Peyer's patch (tissue), 4 donors: ENCODE results near the gene OR56B4. TPM values are rescaled to one million over a fixed set of nuclear protein-coding genes. Genes with fewer than 3 reads are reported as not detected.
"Not testable (repeated sequence)": the region's sequence is repeated elsewhere in the genome, so short reads cannot be mapped to it uniquely, and the experiment has no call there.

Experiments
- DNase-seq, 3 donors: peaks; one replicate each; pipeline ENCODE4 v3.0.0-alpha.2; 2017 to 2019
- H3K27ac ChIP-seq, 4 donors: fragments of 200-600 bp; sonication (generic); one replicate each; pipeline ENCODE4 v1.5.1; 2016 to 2019
- H3K27me3 ChIP-seq, 2 donors: fragments of 200-600 bp; sonication (generic); one replicate each; pipeline ENCODE4 v1.5.1; 2019
- H3K36me3 ChIP-seq, 3 donors: fragments of 200-600 bp; sonication (generic); one replicate each; pipeline ENCODE4 v1.5.1; 2016 to 2019
- H3K4me1 ChIP-seq, 4 donors: fragments of 200-600 bp; sonication (generic); one replicate each; pipeline ENCODE4 v1.5.1; 2016 to 2019
- H3K4me3 ChIP-seq, 4 donors: fragments of 200-600 bp; sonication (generic); 1 replicate in 3 of 4; 2 replicates in 1 of 4; pipeline ENCODE4 v1.5.1; 2016 to 2019; ENCODE audit warnings: mild to moderate bottlenecking in 1 of 4
- H3K9me3 ChIP-seq, 4 donors: fragments of 200-600 bp; sonication (generic); one replicate each; pipeline ENCODE4 v1.5.1; 2016 to 2019; ENCODE audit warnings: mild to moderate bottlenecking in 1 of 4
- POLR2A ChIP-seq, 2 donors: fragments of 450-650 bp; IDR thresholded peaks; one replicate each; pipeline ENCODE4 v1.5.1; 2017; ENCODE audit warnings: antibody characterized with exemption in 2 of 2, mild to moderate bottlenecking in 2 of 2, moderate library complexity in 2 of 2
- total RNA-seq, 4 donors: library from RNA; depleted of rRNA; stranded (reverse); fragments of >200 nt; gene quantifications; one replicate each; pipeline ENCODE4 v1.1.0, GENCODE V29; 2016
- TF ChIP-seq, protein P1 (sequence below), 6 experiments: fragments of 450-650 bp in 4 of 6; fragments of 200-600 bp in 2 of 6; sonication (generic) in 1 of 6; IDR thresholded peaks; one replicate each; pipeline ENCODE4 v1.5.1; 2017 to 2019; ENCODE audit warnings: antibody characterized with exemption in 6 of 6, mild to moderate bottlenecking in 3 of 6, moderate library complexity in 1 of 6

Gene OR56B4, protein sequence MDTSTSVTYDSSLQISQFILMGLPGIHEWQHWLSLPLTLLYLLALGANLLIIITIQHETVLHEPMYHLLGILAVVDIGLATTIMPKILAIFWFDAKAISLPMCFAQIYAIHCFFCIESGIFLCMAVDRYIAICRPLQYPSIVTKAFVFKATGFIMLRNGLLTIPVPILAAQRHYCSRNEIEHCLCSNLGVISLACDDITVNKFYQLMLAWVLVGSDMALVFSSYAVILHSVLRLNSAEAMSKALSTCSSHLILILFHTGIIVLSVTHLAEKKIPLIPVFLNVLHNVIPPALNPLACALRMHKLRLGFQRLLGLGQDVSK
- not detected for total RNA-seq

DNA sequence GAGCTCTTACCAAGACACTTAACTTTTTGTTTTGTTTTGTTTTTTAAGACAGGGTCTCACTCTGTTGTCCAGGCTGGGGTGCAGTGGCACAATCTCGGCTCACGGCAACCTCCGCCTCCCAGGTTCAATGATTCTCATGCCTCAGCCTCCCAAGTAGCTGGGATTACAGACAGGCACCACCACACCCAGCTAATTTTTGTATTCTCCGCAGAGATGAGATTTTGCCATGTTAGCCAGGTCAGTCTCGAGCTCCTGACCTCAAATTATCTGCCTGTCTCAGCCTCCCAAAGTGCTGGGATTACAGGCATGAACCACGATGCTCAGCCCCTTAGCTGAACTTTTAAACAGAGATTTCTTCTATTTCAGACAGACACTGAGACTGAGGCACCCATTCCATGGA lies at the start of gene OR56B4:
Gene OR56B4, plus strand, starts transcription at position 301 of the 400 bp plus-strand sequence. Its CDS starts 95 bp downstream, at position 396.
- not testable (repeated sequence) for H3K9me3 ChIP-seq, H3K4me3 ChIP-seq, H3K27me3 ChIP-seq, H3K4me1 ChIP-seq, DNase-seq, H3K36me3 ChIP-seq, H3K27ac ChIP-seq

DNA sequence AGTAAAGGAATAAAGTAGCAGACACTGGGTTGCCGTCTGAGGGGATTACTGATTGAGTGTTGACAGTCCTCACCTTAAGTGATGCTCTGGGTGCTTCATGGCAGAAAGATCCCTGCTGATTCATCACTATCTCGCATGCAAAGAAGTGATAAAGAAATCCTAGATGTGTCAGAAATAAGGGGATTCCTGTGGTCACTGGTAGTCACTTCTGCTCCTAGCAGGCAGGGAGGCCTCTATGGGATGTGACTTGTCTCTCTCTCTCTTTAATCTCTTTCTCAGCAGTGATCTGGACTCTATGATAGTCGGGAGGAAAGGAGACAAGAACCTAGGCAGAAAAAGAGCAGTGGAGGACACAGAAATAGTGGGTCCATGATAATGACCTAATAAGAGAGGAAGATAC lies 46.0 kb upstream of the OR56B4 start:
- H3K36me3 ChIP-seq, result no peaks in the 10 kb centered on the region
- no peak for DNase-seq
- no peaks in the 10 kb centered on the region for H3K4me1 ChIP-seq
- H3K4me3 ChIP-seq, result no peak overlapping the region
- no peaks in the 10 kb centered on the region for H3K27me3 ChIP-seq
- no peaks in the 10 kb centered on the region for H3K9me3 ChIP-seq
- no peak for TF ChIP-seq POLR2A (IDR thresholded peaks at IDR 0.05)
- TF ChIP-seq, protein P1, sequence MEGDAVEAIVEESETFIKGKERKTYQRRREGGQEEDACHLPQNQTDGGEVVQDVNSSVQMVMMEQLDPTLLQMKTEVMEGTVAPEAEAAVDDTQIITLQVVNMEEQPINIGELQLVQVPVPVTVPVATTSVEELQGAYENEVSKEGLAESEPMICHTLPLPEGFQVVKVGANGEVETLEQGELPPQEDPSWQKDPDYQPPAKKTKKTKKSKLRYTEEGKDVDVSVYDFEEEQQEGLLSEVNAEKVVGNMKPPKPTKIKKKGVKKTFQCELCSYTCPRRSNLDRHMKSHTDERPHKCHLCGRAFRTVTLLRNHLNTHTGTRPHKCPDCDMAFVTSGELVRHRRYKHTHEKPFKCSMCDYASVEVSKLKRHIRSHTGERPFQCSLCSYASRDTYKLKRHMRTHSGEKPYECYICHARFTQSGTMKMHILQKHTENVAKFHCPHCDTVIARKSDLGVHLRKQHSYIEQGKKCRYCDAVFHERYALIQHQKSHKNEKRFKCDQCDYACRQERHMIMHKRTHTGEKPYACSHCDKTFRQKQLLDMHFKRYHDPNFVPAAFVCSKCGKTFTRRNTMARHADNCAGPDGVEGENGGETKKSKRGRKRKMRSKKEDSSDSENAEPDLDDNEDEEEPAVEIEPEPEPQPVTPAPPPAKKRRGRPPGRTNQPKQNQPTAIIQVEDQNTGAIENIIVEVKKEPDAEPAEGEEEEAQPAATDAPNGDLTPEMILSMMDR (IDR thresholded peaks at IDR 0.05), result no peak
- H3K27ac ChIP-seq, result no peak overlapping the region

DNA sequence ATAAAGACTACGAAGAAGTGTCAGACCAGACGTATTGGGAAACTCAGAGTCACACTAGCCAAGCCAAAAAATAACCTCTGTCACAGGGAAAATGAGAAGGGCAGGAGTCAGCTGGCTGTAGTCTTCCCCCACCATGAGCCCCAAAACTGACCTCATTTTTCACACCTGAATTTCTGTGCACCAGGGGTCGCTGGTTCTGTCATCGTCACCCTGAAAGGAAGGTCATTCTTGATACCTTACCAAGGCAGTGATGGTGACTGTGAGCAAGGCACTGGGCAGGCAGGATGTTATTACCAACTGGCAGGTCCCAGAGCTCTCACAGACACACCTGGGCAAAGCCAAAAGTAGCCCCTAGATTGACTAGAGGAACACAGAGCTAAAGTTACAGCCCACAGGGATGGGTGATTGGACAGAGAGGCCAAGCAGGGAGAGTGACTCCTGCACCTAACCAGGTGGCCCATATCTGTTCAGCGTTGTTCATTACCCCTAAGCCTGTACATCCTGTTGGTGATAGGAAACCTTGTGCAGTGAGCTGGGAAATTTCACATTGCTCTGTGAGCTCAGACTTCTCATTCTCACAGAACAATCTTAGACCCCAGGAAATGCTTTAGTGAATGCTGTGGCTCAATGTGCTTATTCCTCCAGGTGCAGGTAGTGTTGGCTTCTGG lies 44.7 kb upstream of the OR56B4 start:
- no peak for DNase-seq
- TF ChIP-seq POLR2A (IDR thresholded peaks at IDR 0.05), result no peak
- TF ChIP-seq, protein P1 (IDR thresholded peaks at IDR 0.05), result no peak
- no peaks in the 10 kb centered on the region for H3K36me3 ChIP-seq
- H3K27ac ChIP-seq, result no peak overlapping the region
- no peaks in the 10 kb centered on the region for H3K9me3 ChIP-seq
- no peak overlapping the region for H3K4me3 ChIP-seq
- H3K27me3 ChIP-seq, result no peaks in the 10 kb centered on the region
- no peaks in the 10 kb centered on the region for H3K4me1 ChIP-seq

DNA sequence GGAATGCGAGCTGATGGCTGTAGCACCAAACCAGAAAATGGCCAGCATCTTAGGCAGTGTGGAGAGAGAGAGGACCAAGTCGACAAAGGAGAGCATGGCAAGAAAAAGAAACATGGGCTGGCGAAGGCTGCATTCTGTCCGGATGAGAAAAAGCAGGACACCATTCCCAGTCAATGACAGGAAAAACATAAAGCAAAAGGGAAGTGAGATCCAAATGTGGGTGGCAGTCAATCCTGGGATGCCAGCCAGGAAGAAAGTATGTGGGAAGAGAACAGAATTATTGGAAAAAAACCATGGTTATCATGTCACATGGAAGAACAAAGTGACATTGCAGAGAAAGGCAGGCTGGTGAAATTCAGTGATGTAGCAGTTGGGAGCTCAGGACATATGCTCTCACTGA lies 40.0 kb upstream of the OR56B4 start:
- TF ChIP-seq POLR2A (IDR thresholded peaks at IDR 0.05), result no peak
- TF ChIP-seq, protein P1 (IDR thresholded peaks at IDR 0.05), result no peak
- no peak for DNase-seq
- no peaks in the 10 kb centered on the region for H3K36me3 ChIP-seq
- no peaks in the 10 kb centered on the region for H3K4me1 ChIP-seq
- no peaks in the 10 kb centered on the region for H3K27me3 ChIP-seq
- no peak overlapping the region for H3K27ac ChIP-seq
- no peak overlapping the region for H3K4me3 ChIP-seq
- H3K9me3 ChIP-seq, result no peaks in the 10 kb centered on the region

DNA sequence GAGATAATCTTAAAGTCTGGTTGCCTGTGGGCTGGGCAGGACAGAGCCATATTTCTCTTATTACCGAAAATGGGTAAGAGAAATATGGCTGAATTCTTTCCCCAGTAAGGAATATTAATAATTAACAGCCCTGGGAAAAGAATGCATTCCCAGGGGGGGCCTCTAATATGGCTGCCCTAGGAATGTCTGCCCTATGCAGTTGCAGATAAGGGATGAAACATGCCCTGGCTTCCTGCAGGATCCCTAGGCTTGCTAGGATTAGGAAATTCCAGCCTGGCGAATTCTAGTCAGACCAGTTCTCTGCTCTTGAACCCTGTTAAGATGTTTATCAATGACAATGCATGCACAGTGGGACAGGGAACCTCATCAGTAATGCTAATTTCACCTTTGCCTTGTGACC lies 31.0 kb upstream of the OR56B4 start:
- H3K9me3 ChIP-seq, H3K36me3 ChIP-seq, H3K4me1 ChIP-seq, H3K27ac ChIP-seq, DNase-seq, H3K4me3 ChIP-seq, H3K27me3 ChIP-seq: not testable (repeated sequence)

DNA sequence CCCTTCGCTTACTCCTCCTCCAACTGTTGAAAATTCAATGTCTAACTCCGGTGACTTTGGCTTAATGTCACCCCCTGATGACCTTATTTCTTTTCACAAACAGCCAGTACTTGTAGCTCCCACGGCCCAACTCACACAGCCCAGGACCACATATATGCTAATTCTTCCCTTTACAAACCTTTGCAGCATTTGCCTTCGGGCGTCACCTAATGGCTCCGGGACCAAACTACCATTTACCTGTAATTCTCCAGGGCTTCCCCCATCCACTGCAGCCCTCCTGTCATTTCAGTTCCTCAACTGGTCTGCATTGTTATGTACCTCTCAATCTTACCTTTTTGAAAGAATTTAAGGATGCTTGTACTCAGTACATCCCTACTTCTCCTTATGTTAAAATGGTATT lies 29.8 kb upstream of the OR56B4 start:
- no peak for DNase-seq
- Histone ChIP-seq H3K4me1 (no peaks in the 10 kb centered on the region), H3K4me3 (no peak overlapping the region), H3K36me3 (no peaks in the 10 kb centered on the region), H3K27ac (no peak overlapping the region), H3K27me3 (no peaks in the 10 kb centered on the region), H3K9me3 (no peaks in the 10 kb centered on the region)
- TF ChIP-seq, protein P1 (IDR thresholded peaks at IDR 0.05), result no peak
- TF ChIP-seq POLR2A (IDR thresholded peaks at IDR 0.05), result no peak
